Heart right ventricle (tissue), 16 donors: Measurements from ENCODE around the gene NPC2. TPM values are rescaled to one million over a fixed set of nuclear protein-coding genes. Genes with fewer than 3 reads are reported as not detected.
A peak's percentile ranks its signal among the peaks of the same experiment; 100 is the strongest.

ENCODE experiments used
- ATAC-seq, 8 donors: fragments of 200-7000 bp; cut with Tn5 transposase; one replicate each; pipeline ENCODE4 v1.9.1; 2020; ENCODE audit warnings: mild to moderate bottlenecking in 8 of 8, moderate library complexity in 8 of 8, moderate number of reproducible peaks in 1 of 8
- DNase-seq, 2 donors: peaks; one replicate each; pipeline ENCODE4 v3.0.0-alpha.2; 2020
- H3K27ac ChIP-seq, 10 donors: fragments of 200-600 bp; sonication (generic) in 2 of 10; one replicate each; pipeline versions ENCODE4 v1.5.0 to v1.8.0; 2020 to 2022; ENCODE audit warnings: mild to moderate bottlenecking in 3 of 10
- H3K27me3 ChIP-seq, 7 donors: fragments of 200-600 bp; one replicate each; pipeline ENCODE4 v1.8.0; 2021 to 2022; ENCODE audit warnings: mild to moderate bottlenecking in 2 of 7
- H3K36me3 ChIP-seq, 9 donors: fragments of 200-600 bp; sonication (generic) in 1 of 9; one replicate each; pipeline versions ENCODE4 v1.5.0 to v1.8.0; 2020 to 2022; ENCODE audit warnings: mild to moderate bottlenecking in 2 of 9
- H3K4me1 ChIP-seq, 9 donors: fragments of 200-600 bp; sonication (generic) in 1 of 9; one replicate each; pipeline versions ENCODE4 v1.5.0 to v1.8.0; 2020 to 2022; ENCODE audit warnings: mild to moderate bottlenecking in 4 of 9
- H3K4me3 ChIP-seq, 10 donors: fragments of 200-600 bp; sonication (generic) in 2 of 10; one replicate each; pipeline versions ENCODE4 v1.5.0 to v1.8.0; 2020 to 2022; ENCODE audit warnings: mild to moderate bottlenecking in 7 of 10, moderate library complexity in 2 of 10
- H3K9me3 ChIP-seq, 11 donors: fragments of 200-600 bp in 10 of 11; sonication (generic) in 2 of 11; one replicate each; pipeline versions ENCODE4 v1.5.0 to v1.8.0; 2013 to 2022; ENCODE audit warnings: mild to moderate bottlenecking in 2 of 11, control low read depth in 1 of 11, moderate library complexity in 1 of 11
- WGBS, 2 donors: extraction: QIAGEN DNeasy Blood & Tissue Kit; methylation state at CpG; one replicate each; pipeline ENCODE4 v1.1.7; 2013; ENCODE audit warnings: inconsistent platforms in 1 of 2; 5-methylcytosine and 5-hydroxymethylcytosine counted together
- intact Hi-C, 10 donors: fragments of 100-400 bp; cut with DNase I; formaldehyde crosslinking; loops; one replicate each; pipeline versions ENCODE4 v1.11.1 to v1.14.2; 2022
- polyA plus RNA-seq, 2 donors: library from polyadenylated mRNA; stranded (reverse); fragments of 200-250 nt; gene quantifications; one replicate each; pipeline ENCODE4 v1.2.3, GENCODE V29; 2013
- total RNA-seq, 10 donors: library from RNA; stranded (reverse); fragmentation: NEBNext Ultra II Directional in 3 of 10; extraction: Animal tissue kit (Norgen Biotek cat#: 25700) in 3 of 10; gene quantifications; one replicate each; pipeline versions ENCODE4 v1.2.1 to v1.2.4, GENCODE V29; 2021 to 2023
- TF ChIP-seq, protein P1 (sequence below), 9 donors: fragments of 200-600 bp; sonication (generic) in 2 of 9; IDR thresholded peaks; one replicate each; pipeline versions ENCODE4 v1.5.0 to v1.8.0; 2021 to 2022; ENCODE audit warnings: antibody characterized with exemption in 9 of 9, mild to moderate bottlenecking in 5 of 9, moderate library complexity in 1 of 9
- donor health status: Arrhythmogenic right ventricular cardiomyopathy.
- donor health status: ischemic (EF 13 %, LVEDD 7.1; RV severe dilation, severe dysfunction).
- donor health status: healthy with polysubstance abuse.
- donor health status: DM: no; HTN: yes; CAD: no.
- donor health status: DM: no; HTN: no; CAD: no.
- donor health status: ischemic (EF 25% LVEDD 6.9; RV normal size, moderate dysfunction).
- donor health status: ischemic (EF 25% LVEDD 5.7; RV mildly dilated, moderate dysfunction).
- donor health status: healthy.
- donor health status: DM: yes; HTN: yes; CAD: no.
- donor health status: Ischemic cardiomyopathy.
- donor health status: ischemic (EF 35%, LVEDD 5.7; RV mildly dilated, moderate dysfunction).
- donor health status: nonischemic (EF 11% LVEDD 7.7; RV severe dilation, severe dysfunction).
- donor health status: DM: yes; HTN: yes; CAD: no.
- donor health status: PGD.
- donor health status: ischemic (EF 29% LVEDD 5.4; RV normal size, mild dysfunction).
- donor health status: nonischemic (EF 23%, LVEDD 6.1; RV moderate dilation, normal function).

The NPC2 gene
- total and polyA plus RNA-seq, 12 donors, result 70.0 to 258 (median 108) TPM

GRCh38 chr14:74502236-74503019 lies 9.3 kb upstream of the NPC2 start:
- Histone ChIP-seq H3K4me3 (no peak overlapping the region), H3K27me3 (no peaks in the 10 kb centered on the region), H3K36me3 (peaks cover 0 to 76% (median 10%) of the 10 kb centered on the region in 9 donors), H3K27ac (no peak overlapping the region), H3K4me1 (peaks cover 0 to 12% (median 0%) of the 10 kb centered on the region in 9 donors), H3K9me3 (no peaks in the 10 kb centered on the region)
- DNase-seq (no peak), ATAC-seq (peak in 2 of 8 donors; percentile 36 to 38)
- intact Hi-C loops, result loop anchor here in 2 of 10 donors (5.0 to 10.0 kb wide), 2 partner anchors 102 to 115 kb away; no protein-coding TSS in a partner anchor
- 86 to 88% methylated on average over 21 of the region's 21 CpGs for WGBS, 2 donors
- TF ChIP-seq, protein P1, sequence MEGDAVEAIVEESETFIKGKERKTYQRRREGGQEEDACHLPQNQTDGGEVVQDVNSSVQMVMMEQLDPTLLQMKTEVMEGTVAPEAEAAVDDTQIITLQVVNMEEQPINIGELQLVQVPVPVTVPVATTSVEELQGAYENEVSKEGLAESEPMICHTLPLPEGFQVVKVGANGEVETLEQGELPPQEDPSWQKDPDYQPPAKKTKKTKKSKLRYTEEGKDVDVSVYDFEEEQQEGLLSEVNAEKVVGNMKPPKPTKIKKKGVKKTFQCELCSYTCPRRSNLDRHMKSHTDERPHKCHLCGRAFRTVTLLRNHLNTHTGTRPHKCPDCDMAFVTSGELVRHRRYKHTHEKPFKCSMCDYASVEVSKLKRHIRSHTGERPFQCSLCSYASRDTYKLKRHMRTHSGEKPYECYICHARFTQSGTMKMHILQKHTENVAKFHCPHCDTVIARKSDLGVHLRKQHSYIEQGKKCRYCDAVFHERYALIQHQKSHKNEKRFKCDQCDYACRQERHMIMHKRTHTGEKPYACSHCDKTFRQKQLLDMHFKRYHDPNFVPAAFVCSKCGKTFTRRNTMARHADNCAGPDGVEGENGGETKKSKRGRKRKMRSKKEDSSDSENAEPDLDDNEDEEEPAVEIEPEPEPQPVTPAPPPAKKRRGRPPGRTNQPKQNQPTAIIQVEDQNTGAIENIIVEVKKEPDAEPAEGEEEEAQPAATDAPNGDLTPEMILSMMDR (IDR thresholded peaks at IDR 0.05), result peak in 7 of 9 donors; percentile 12 to 41 (median 34)

DNA sequence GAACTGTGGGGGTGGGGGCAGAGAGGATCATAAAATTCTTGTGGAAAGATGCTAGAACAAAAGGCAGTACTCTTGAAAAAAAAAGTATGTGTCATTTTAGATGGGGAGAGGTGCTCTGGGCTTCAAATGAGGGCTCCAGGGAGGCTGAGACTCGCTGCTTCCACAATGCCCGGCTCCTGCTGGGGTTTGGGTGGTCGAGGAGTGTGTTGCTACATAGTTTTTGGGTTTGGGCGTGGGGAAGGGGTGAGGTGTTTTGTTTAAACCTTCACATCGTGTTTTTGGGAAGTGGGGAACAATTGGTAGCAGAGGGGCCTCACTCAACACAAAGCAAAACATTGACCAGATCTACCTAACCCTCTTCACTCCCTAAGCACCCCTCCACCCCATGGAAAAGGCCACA lies 8.6 kb upstream of the NPC2 start:
- ATAC-seq, result no peak
- intact Hi-C loops, result loop anchor here in 2 of 10 donors (5.0 to 10.0 kb wide), 2 partner anchors 103 to 116 kb away; no protein-coding TSS in a partner anchor
- 68 to 73% methylated on average over 5 of the region's 5 CpGs for WGBS, 2 donors
- no peak for DNase-seq
- H3K27ac ChIP-seq, result no peak overlapping the region
- peaks cover 0 to 11% (median 0%) of the 10 kb centered on the region in 9 donors for H3K4me1 ChIP-seq
- H3K36me3 ChIP-seq, result peaks cover 0 to 77% (median 10%) of the 10 kb centered on the region in 9 donors
- TF ChIP-seq, protein P1 (IDR thresholded peaks at IDR 0.05), result no peak
- H3K4me3 ChIP-seq, result no peak overlapping the region
- H3K27me3 ChIP-seq, result no peaks in the 10 kb centered on the region
- H3K9me3 ChIP-seq, result no peaks in the 10 kb centered on the region

GRCh38 chr14:74501135-74501614 lies 8.1 kb upstream of the NPC2 start:
- Histone ChIP-seq H3K27me3 (no peaks in the 10 kb centered on the region), H3K27ac (no peak overlapping the region), H3K4me1 (peaks cover 0 to 15% (median 0%) of the 10 kb centered on the region in 9 donors), H3K9me3 (no peaks in the 10 kb centered on the region), H3K36me3 (peaks cover 0 to 77% (median 10%) of the 10 kb centered on the region in 9 donors), H3K4me3 (no peak overlapping the region)
- 38 to 46% methylated on average over 16 of the region's 16 CpGs for WGBS, 2 donors
- TF ChIP-seq, protein P1 (IDR thresholded peaks at IDR 0.05), result peak; percentile 21 to 67 (median 60)
- intact Hi-C loops, result loop anchor here in 2 of 10 donors (5.0 to 10.0 kb wide), 2 partner anchors 104 to 116 kb away; no protein-coding TSS in a partner anchor
- ATAC-seq (peak; percentile 38 to 77 (median 62)), DNase-seq (peak; percentile 58 to 66)

- WGBS, 2 donors, result 87 to 93% methylated on average over 10 of the region's 10 CpGs
- peaks cover 0 to 80% (median 10%) of the 10 kb centered on the region in 9 donors for H3K36me3 ChIP-seq
- H3K4me3 ChIP-seq, result no peak overlapping the region
- H3K4me1 ChIP-seq, result peaks cover 0 to 21% (median 6%) of the 10 kb centered on the region in 9 donors
- no peak overlapping the region for H3K27ac ChIP-seq
- DNase-seq (no peak), ATAC-seq (peak in 4 of 8 donors; percentile 3 to 10 (median 4))
- H3K27me3 ChIP-seq, result no peaks in the 10 kb centered on the region
- H3K9me3 ChIP-seq, result no peaks in the 10 kb centered on the region
- TF ChIP-seq, protein P1 (IDR thresholded peaks at IDR 0.05), result no peak
- intact Hi-C loops, result loop anchor here in 2 of 10 donors (5.0 to 10.0 kb wide), 2 partner anchors 104 to 117 kb away; no protein-coding TSS in a partner anchor
Measured at GRCh38 chr14:74500417-74501134, 7.5 kb upstream of the NPC2 start.
